MG63 (cell line): Measurements from ENCODE around the gene PCBD1. TPM values are rescaled to one million over a fixed set of nuclear protein-coding genes. Genes with fewer than 3 reads are reported as not detected.
A peak's percentile ranks its signal among the peaks of the same experiment; 100 is the strongest.
"Not testable (repeated sequence)": the region's sequence is repeated elsewhere in the genome, so short reads cannot be mapped to it uniquely, and the experiment has no call there.

ENCODE experiments used
- DNase-seq: peaks from one replicate; pipeline ENCODE4 v3.0.0-alpha.2; 2020
- H3K27me3 ChIP-seq: fragments of 250-450 bp; sonication (Bioruptor Pico); 2 replicates; pipeline ENCODE4 v1.5.1; 2020; ENCODE audit warnings: mild to moderate bottlenecking, moderate library complexity
- H3K36me3 ChIP-seq: fragments of 250-450 bp; sonication (Bioruptor Pico); 2 replicates; pipeline ENCODE4 v1.5.1; 2020; ENCODE audit warnings: mild to moderate bottlenecking, moderate library complexity
- H3K4me3 ChIP-seq: fragments of 250-450 bp; sonication (Bioruptor Pico); 2 replicates; pipeline ENCODE4 v1.5.1; 2020; ENCODE audit warnings: mild to moderate bottlenecking, moderate library complexity
- H3K9me3 ChIP-seq: fragments of 250-450 bp; sonication (Bioruptor Pico); 2 replicates; pipeline ENCODE4 v1.5.1; 2020; ENCODE audit warnings: mild to moderate bottlenecking, moderate library complexity
- total RNA-seq: library from RNA; depleted of rRNA; stranded (reverse); fragments of >200 nt; shearing (Covaris generic); gene quantifications from 2 replicates; pipeline ENCODE4 v1.2.3, GENCODE V29; 2014; ENCODE audit warnings: low replicate concordance

PCBD1 gene
- total RNA-seq, 1 experiment from 2014 or later = 21.0 TPM

DNA sequence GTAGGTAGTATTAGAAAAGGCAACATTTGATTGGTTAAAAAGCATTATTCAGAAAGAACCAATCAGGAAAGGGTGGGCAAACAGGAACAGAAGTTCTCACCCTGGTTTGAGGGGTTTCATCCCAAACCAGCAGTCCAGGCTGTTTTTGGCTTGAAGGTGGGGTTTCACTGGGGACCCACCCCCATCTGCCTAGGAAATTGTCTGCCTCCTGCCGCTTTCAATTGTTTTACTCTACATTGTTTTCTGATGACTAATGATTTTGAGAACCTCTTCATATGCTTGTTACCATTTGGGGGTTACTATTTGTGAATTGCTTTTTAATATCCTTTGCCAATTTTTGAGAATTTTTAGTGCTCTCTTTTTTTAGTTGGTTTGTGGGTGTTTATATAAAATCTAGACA lies 3.3 kb upstream of the PCBD1 start:
- no peaks in the 10 kb centered on the region for H3K9me3 ChIP-seq
- H3K4me3 ChIP-seq = no peak overlapping the region
- H3K36me3 ChIP-seq = no peaks in the 10 kb centered on the region
- DNase-seq = no peak
- no peaks in the 10 kb centered on the region for H3K27me3 ChIP-seq

- H3K9me3 ChIP-seq = no peaks in the 10 kb centered on the region
- H3K27me3 ChIP-seq = no peaks in the 10 kb centered on the region
- no peaks in the 10 kb centered on the region for H3K36me3 ChIP-seq
- no peak overlapping the region for H3K4me3 ChIP-seq
- no peak for DNase-seq
These were observed 2.6 kb upstream of the PCBD1 start for GRCh38 chr10:70890917-70891431.

- DNase-seq = no peak
- H3K36me3 ChIP-seq = peaks cover 3% of the 10 kb centered on the region
These were observed 926 bp upstream of the PCBD1 start for GRCh38 chr10:70889291-70889690.

DNA sequence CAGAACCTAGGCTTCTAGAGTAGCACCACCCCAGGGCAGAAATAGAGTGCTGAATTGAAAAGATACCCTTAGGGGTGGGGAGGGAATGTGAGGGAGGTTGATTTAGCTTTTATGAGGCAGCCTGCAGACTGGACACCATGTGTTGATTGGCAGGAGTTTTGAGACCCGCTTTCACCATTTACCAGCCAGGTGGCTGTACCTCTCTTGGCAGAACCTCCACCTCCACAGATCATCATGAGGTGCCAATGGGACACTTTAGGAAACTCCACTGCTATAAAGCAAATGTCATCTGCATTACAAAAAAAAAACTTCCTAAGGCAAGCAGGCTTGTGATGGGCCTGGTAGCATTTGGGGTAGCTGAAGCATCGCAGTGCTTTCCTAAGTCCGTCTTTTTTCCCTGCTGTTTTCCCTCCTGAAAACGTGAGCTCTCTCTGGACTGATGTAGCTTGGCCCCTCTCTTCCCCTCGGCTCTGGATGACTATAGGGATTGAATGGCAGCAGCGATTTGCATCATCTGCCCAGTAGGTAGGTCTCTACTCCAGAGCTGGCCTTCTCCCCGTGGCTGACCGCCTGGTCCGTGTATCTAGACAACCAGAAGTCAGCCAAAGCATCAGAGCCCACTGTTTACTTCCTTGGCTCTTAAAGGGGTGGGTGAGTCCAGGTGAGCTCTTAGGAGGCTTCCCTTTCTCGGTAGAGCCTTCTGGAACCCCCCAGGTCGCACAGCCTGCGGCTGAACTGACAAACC lies 1.3 kb downstream of the PCBD1 start:
- H3K4me3 ChIP-seq = peak overlapping the region; percentile 56
- no peaks in the 10 kb centered on the region for H3K9me3 ChIP-seq
- peaks cover 3% of the 10 kb centered on the region for H3K36me3 ChIP-seq
- no peak for DNase-seq
- H3K27me3 ChIP-seq = no peaks in the 10 kb centered on the region

More at GRCh38 chr10:70889291-70889690, 926 bp upstream of the PCBD1 start:
- H3K27me3 ChIP-seq = no peaks in the 10 kb centered on the region
- H3K9me3 ChIP-seq = no peaks in the 10 kb centered on the region
- peak overlapping the region; percentile 56 for H3K4me3 ChIP-seq

- DNase-seq = no peak
- Histone ChIP-seq H3K9me3 (no peaks in the 10 kb centered on the region), H3K36me3 (peaks cover 3% of the 10 kb centered on the region), H3K4me3 (no peak overlapping the region), H3K27me3 (no peaks in the 10 kb centered on the region)
These were observed 2.1 kb downstream of the PCBD1 start for GRCh38 chr10:70885931-70886903.

DNA sequence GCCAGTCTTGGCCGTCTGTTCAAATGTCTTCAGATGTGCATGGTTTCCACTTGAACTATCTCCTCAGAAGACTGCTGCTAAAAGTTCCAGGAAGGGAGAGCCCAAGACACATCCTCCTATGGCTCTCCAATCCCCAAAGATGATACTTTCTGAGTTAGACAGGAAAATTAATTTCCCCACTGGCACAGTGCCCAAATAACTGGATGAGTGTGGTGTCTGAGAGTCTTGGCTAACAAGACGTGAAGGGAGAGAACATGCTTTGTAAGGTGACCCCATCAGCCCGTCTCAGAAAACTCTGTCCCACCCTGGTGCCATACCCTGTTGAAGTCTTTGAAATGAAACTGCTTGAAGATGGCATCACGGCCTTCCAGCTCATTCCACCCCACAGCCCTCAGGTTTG lies 2.9 kb downstream of the PCBD1 start:
- peaks cover 3% of the 10 kb centered on the region for H3K36me3 ChIP-seq
- no peaks in the 10 kb centered on the region for H3K27me3 ChIP-seq
- H3K9me3 ChIP-seq = no peaks in the 10 kb centered on the region
- DNase-seq = no peak
- no peak overlapping the region for H3K4me3 ChIP-seq

GRCh38 chr10:70884741-70885140 lies 3.6 kb downstream of the PCBD1 start:
- Histone ChIP-seq H3K36me3 (peaks cover 3% of the 10 kb centered on the region), H3K9me3 (no peaks in the 10 kb centered on the region), H3K4me3 (no peak overlapping the region), H3K27me3 (no peaks in the 10 kb centered on the region)
- no peak for DNase-seq

- H3K9me3 ChIP-seq = no peaks in the 10 kb centered on the region
- H3K4me3 ChIP-seq = no peak overlapping the region
- peak; percentile 52 for DNase-seq
- no peaks in the 10 kb centered on the region for H3K27me3 ChIP-seq
- H3K36me3 ChIP-seq = peaks cover 3% of the 10 kb centered on the region
These were observed 8.3 kb downstream of the PCBD1 start for GRCh38 chr10:70880077-70880534.

- Histone ChIP-seq H3K4me3 (no peak overlapping the region), H3K27me3 (no peaks in the 10 kb centered on the region), H3K9me3 (no peaks in the 10 kb centered on the region), H3K36me3 (no peaks in the 10 kb centered on the region; the same call in 1 of the 2 replicates)
- no peak for DNase-seq
These were observed 9.2 kb downstream of the PCBD1 start for GRCh38 chr10:70879207-70879606.

DNA sequence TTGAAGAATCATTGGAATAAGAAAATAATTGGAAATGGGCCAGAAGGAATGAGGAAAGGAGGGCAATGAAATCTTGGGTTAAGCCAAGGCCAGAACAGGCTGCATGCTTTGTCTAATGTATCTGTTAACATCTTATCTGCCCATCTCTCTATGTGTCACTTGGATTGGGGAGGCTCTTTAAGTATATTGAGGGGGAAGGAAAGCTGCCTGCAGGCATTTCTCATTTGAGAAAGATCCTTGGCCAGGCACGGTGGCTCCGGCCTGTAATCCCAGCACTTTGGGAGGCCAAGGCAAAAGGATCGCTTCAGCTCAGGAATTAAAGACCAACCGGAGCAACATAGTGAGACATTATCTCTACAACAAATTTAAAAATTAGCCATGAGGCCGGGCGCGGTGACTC lies 14.3 kb downstream of the PCBD1 start:
- Histone ChIP-seq H3K36me3 (peaks cover 4% of the 10 kb centered on the region), H3K9me3 (no peaks in the 10 kb centered on the region), H3K4me3 (no peak overlapping the region), H3K27me3 (no peaks in the 10 kb centered on the region)
- DNase-seq = no peak

- no peaks in the 10 kb centered on the region for H3K9me3 ChIP-seq
- no peak for DNase-seq
- no peak overlapping the region for H3K4me3 ChIP-seq
- H3K27me3 ChIP-seq = no peaks in the 10 kb centered on the region
- peaks cover 4% of the 10 kb centered on the region for H3K36me3 ChIP-seq
These were observed 16.1 kb downstream of the PCBD1 start for GRCh38 chr10:70872291-70872690.

DNA sequence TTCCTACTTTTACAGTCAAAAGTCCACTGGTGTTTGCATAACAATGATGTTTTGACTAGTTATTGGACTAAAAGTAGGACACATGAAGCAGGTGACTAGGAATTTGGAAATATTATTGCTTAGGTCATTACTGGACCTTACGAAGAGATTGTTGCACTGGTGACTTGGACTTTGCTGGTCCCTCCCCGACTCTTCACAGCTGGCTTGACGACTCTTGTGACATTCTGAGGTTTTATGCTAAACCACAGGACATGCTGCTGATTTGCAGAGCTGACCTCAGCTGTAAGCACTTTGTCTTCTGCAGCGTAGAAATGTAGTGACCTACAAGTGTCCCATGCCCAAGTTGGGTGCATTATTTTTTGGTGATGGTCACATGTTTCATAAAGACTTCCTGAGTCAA lies 21.9 kb downstream of the PCBD1 start:
- no peak for DNase-seq
- no peak overlapping the region for H3K4me3 ChIP-seq
- peaks cover 2% of the 10 kb centered on the region for H3K36me3 ChIP-seq
- no peaks in the 10 kb centered on the region for H3K9me3 ChIP-seq
- H3K27me3 ChIP-seq = no peaks in the 10 kb centered on the region

- no peaks in the 10 kb centered on the region for H3K27me3 ChIP-seq
These were observed 23.4 kb downstream of the PCBD1 start for GRCh38 chr10:70864935-70865334.

DNA sequence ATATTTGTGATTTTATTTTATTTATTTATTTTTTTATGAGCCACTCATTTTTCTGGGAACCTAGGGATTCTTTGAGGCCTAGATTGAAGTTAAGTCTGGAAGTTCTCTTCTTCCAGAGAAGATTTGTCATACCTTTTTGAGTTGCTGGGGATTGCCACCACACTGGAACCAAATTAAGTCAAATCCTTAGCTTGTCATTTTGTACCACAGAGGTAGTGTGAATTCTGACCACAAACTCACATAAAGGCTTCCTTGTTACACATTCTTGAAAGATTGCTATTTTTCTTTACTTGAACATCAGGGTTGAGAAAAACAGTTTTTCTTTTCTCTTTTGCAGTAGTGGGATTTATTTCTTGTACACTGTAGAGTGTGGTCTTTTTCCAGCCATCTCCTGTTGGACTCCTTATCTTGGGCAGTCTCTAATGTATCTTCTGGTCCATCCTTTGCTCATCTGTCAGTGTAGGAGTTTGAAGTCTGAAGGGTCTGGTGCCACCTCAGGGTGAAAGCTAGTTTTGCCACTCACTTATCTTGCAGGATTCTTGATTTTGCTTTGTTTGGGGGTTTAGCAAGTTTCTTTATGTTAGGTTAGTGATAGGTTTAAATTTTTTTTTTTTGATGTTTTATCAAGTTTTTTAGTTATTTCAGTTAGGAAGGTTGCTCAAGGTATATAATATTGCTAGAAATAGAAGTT lies 24.8 kb downstream of the PCBD1 start:
- H3K27me3 ChIP-seq = no peaks in the 10 kb centered on the region
- H3K4me3 ChIP-seq = no peak overlapping the region
- peaks cover 13% of the 10 kb centered on the region for H3K36me3 ChIP-seq
- H3K9me3 ChIP-seq = no peaks in the 10 kb centered on the region
- DNase-seq = no peak

More at GRCh38 chr10:70864935-70865334, 23.4 kb downstream of the PCBD1 start:
- DNase-seq = no peak
- peaks cover 9% of the 10 kb centered on the region for H3K36me3 ChIP-seq
- H3K9me3 ChIP-seq = no peaks in the 10 kb centered on the region
- H3K4me3 ChIP-seq = no peak overlapping the region

GRCh38 chr10:70861495-70862197 lies 26.7 kb downstream of the PCBD1 start:
- H3K9me3 ChIP-seq, H3K27me3 ChIP-seq, H3K4me3 ChIP-seq, DNase-seq: not testable (repeated sequence)
- H3K36me3 ChIP-seq = peaks cover 13% of the 10 kb centered on the region

- H3K36me3 ChIP-seq = peaks cover 13% of the 10 kb centered on the region
- H3K9me3 ChIP-seq = no peaks in the 10 kb centered on the region
- H3K4me3 ChIP-seq = no peak overlapping the region
- DNase-seq = no peak
- no peaks in the 10 kb centered on the region for H3K27me3 ChIP-seq
These were observed 29.6 kb downstream of the PCBD1 start for GRCh38 chr10:70858759-70859158.
